GM23338 (cell line): ENCODE data around the gene TRPM2. TPM values are rescaled to one million over a fixed set of nuclear protein-coding genes. Genes with fewer than 3 reads are reported as not detected.

ENCODE experiments used
- ATAC-seq: fragments of 200-7000 bp; cut with Tn5 transposase; 3 replicates; pipeline ENCODE4 v1.9.1; 2020
- DNase-seq: peaks from one replicate; pipeline ENCODE4 v3.0.0-alpha.2; 2015; ENCODE audit warnings: low spot score
- H2AFZ ChIP-seq: fragments of 200-600 bp; sonication (generic); 2 replicates; pipeline ENCODE4 v1.8.0; 2016; ENCODE audit warnings: antibody characterized with exemption, mild to moderate bottlenecking, moderate library complexity
- H3F3A ChIP-seq: fragments of 200-600 bp; sonication (generic); replicated peaks from 2 replicates; pipeline ENCODE4 v1.8.0; 2017; ENCODE audit warnings: antibody characterized with exemption, mixed run types, low read depth
- H3K27ac ChIP-seq: fragments of 200-600 bp; sonication (generic); 2 replicates; pipeline ENCODE4 v1.6.1; 2016; ENCODE audit warnings: low read depth
- H3K27me3 ChIP-seq: fragments of 200-600 bp; sonication (generic); 2 replicates; pipeline ENCODE4 v1.8.0; 2016; ENCODE audit warnings: mild to moderate bottlenecking, mixed run types, moderate library complexity; ENCODE audit not compliant: insufficient read depth
- H3K36me3 ChIP-seq: fragments of 200-600 bp; sonication (generic); 2 replicates; pipeline ENCODE4 v1.8.0; 2016; ENCODE audit warnings: mild to moderate bottlenecking; ENCODE audit not compliant: insufficient read depth
- H3K4me1 ChIP-seq: fragments of 200-600 bp; sonication (generic); 2 replicates; pipeline ENCODE4 v1.8.0; 2016; ENCODE audit warnings: mild to moderate bottlenecking, moderate library complexity; ENCODE audit not compliant: insufficient read depth
- H3K4me2 ChIP-seq: fragments of 200-600 bp; sonication (generic); 2 replicates; pipeline ENCODE4 v1.7.1; 2017; ENCODE audit warnings: mixed run types
- H3K4me3 ChIP-seq: fragments of 200-600 bp; sonication (generic); 2 replicates; pipeline ENCODE4 v1.6.1; 2016; ENCODE audit warnings: mixed run types
- H3K79me2 ChIP-seq: fragments of 200-600 bp; sonication (generic); replicated peaks from 2 replicates; pipeline ENCODE4 v1.8.0; 2017; ENCODE audit warnings: mild to moderate bottlenecking; ENCODE audit not compliant: insufficient read depth
- H3K9me2 ChIP-seq: fragments of 200-600 bp; sonication (generic); 2 replicates; pipeline ENCODE4 v1.8.0; 2017; ENCODE audit not compliant: insufficient read depth
- H4K20me1 ChIP-seq: fragments of 200-600 bp; sonication (generic); replicated peaks from 2 replicates; pipeline ENCODE4 v1.8.0; 2017; ENCODE audit warnings: mild to moderate bottlenecking; ENCODE audit not compliant: insufficient read depth
- H3K27ac Mint-ChIP-seq: 2 replicates; pipeline ENCODE4 v1.8.0; 2020; ENCODE audit warnings: inconsistent platforms, mild to moderate bottlenecking, moderate library complexity, mixed read lengths
- H3K27me3 Mint-ChIP-seq: 3 replicates; pipeline ENCODE4 v1.8.0; 2022; ENCODE audit warnings: low read depth, mild to moderate bottlenecking, moderate library complexity, mixed read lengths, inconsistent platforms; ENCODE audit not compliant: insufficient read depth, poor library complexity
- H3K36me3 Mint-ChIP-seq: 3 replicates; pipeline ENCODE4 v1.8.0; 2021; ENCODE audit warnings: low read depth, mild to moderate bottlenecking, inconsistent platforms, moderate library complexity, mixed read lengths
- H3K4me1 Mint-ChIP-seq: 3 replicates; pipeline ENCODE4 v1.8.0; 2020; ENCODE audit warnings: mild to moderate bottlenecking, inconsistent platforms, mixed read lengths
- H3K4me3 Mint-ChIP-seq: 3 replicates; pipeline ENCODE4 v1.8.0; 2021; ENCODE audit warnings: moderate library complexity, mild to moderate bottlenecking, inconsistent platforms, mixed read lengths
- H3K9me3 Mint-ChIP-seq: 3 replicates; pipeline ENCODE4 v1.8.0; 2020; ENCODE audit warnings: moderate library complexity, mild to moderate bottlenecking, inconsistent platforms, mixed read lengths
- CREB1 ChIP-seq: fragments of 250-450 bp; sonication (Bioruptor Pico); IDR thresholded peaks from 2 replicates; pipeline ENCODE4 v1.5.0; 2020; ENCODE audit warnings: low read depth, mild to moderate bottlenecking, moderate library complexity
- EZH2 ChIP-seq: fragments of 200-600 bp; sonication (generic); IDR thresholded peaks from one replicate; pipeline ENCODE4 v1.8.0; 2017; ENCODE audit warnings: antibody characterized with exemption, mild to moderate bottlenecking, low read depth; ENCODE audit not compliant: unreplicated experiment
- EZH2phosphoT487 ChIP-seq: fragments of 200-600 bp; sonication (generic); IDR thresholded peaks from one replicate; pipeline ENCODE4 v1.8.1; 2018; ENCODE audit warnings: antibody characterized with exemption; ENCODE audit not compliant: unreplicated experiment
- JUNB ChIP-seq: IDR thresholded peaks from one replicate; pipeline ENCODE4 v1.6.1; 2016; ENCODE audit warnings: antibody characterized with exemption; ENCODE audit not compliant: unreplicated experiment
- NANOG ChIP-seq: IDR thresholded peaks from 2 replicates; pipeline ENCODE4 v1.6.1; 2016; ENCODE audit warnings: antibody characterized with exemption, borderline replicate concordance
- POLR2AphosphoS5 ChIP-seq: IDR thresholded peaks from 2 replicates; pipeline ENCODE4 v1.6.1; 2016; ENCODE audit warnings: antibody characterized with exemption, low read depth
- STAT1 ChIP-seq: IDR thresholded peaks from one replicate; pipeline ENCODE4 v1.6.1; 2016; ENCODE audit warnings: antibody characterized with exemption; ENCODE audit not compliant: unreplicated experiment
- ZNF114 ChIP-seq: fragments of 250-450 bp; sonication (Bioruptor Pico); IDR thresholded peaks from 2 replicates; pipeline ENCODE4 v1.5.0; 2020; ENCODE audit warnings: mild to moderate bottlenecking, moderate library complexity
- ZNF331 ChIP-seq: fragments of 250-450 bp; sonication (Bioruptor Pico); IDR thresholded peaks from 2 replicates; pipeline ENCODE4 v1.5.0; 2020; ENCODE audit warnings: low read depth, mild to moderate bottlenecking, moderate library complexity
- polyA plus RNA-seq: library from polyadenylated mRNA; unstranded; fragments of >200 nt; fragmentation: Nextera tagmentation; extraction: Ambion mirVana; gene quantifications from 2 replicates; pipeline ENCODE4 v1.2.1, GENCODE V29; 2016
- total RNA-seq: library from RNA; depleted of rRNA; stranded (reverse); fragments of >200 nt; shearing (Covaris generic); gene quantifications from 2 replicates; pipeline ENCODE4 v1.2.3, GENCODE V29; 2014
- TF ChIP-seq, protein P1 (sequence below): fragments of 250-450 bp; sonication (Bioruptor Pico); IDR thresholded peaks from 2 replicates; pipeline ENCODE4 v1.5.0; 2020; ENCODE audit warnings: mild to moderate bottlenecking, moderate library complexity
- TF ChIP-seq, protein P2 (sequence below): IDR thresholded peaks from one replicate; pipeline ENCODE4 v1.6.1; 2018; ENCODE audit warnings: antibody characterized with exemption; ENCODE audit not compliant: unreplicated experiment
- TF ChIP-seq, protein P3 (sequence below), 2 experiments: fragments of 200-600 bp in 1 of 2; sonication (generic) in 1 of 2; conservative IDR thresholded peaks; 2 replicates each; pipeline versions ENCODE4 v1.5.1 to v1.6.1; 2016 to 2017; ENCODE audit warnings: antibody characterized with exemption in 2 of 2, low read depth in 2 of 2, mild to moderate bottlenecking in 2 of 2, moderate library complexity in 1 of 2
- TF ChIP-seq, protein P4 (sequence below): IDR thresholded peaks from 2 replicates; pipeline ENCODE4 v1.6.1; 2016; ENCODE audit warnings: antibody characterized with exemption

The TRPM2 gene
- total and polyA plus RNA-seq, 2 experiments from 2014 or later = 0.53 to 0.83 TPM

DNA sequence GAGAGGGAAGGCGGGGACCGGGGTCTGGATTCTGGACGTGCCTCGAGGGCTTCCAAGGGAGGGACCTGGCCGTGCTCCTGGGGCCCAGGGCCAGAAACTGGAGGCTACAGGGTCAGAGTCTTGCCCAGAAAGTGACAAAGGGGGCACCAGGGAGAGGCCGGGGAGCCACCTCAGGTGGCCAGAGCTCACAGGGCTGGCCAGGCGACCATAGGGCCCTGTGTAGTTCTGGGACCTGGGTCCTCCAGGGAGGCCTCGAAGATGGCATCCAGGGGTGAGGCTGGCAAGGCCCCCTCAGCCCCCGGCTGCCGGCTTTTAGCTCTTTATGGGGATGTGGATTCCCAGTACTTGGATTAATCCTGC is 87.6 kb downstream of the TRPM2 start (continued):
- TF ChIP-seq, protein P1, sequence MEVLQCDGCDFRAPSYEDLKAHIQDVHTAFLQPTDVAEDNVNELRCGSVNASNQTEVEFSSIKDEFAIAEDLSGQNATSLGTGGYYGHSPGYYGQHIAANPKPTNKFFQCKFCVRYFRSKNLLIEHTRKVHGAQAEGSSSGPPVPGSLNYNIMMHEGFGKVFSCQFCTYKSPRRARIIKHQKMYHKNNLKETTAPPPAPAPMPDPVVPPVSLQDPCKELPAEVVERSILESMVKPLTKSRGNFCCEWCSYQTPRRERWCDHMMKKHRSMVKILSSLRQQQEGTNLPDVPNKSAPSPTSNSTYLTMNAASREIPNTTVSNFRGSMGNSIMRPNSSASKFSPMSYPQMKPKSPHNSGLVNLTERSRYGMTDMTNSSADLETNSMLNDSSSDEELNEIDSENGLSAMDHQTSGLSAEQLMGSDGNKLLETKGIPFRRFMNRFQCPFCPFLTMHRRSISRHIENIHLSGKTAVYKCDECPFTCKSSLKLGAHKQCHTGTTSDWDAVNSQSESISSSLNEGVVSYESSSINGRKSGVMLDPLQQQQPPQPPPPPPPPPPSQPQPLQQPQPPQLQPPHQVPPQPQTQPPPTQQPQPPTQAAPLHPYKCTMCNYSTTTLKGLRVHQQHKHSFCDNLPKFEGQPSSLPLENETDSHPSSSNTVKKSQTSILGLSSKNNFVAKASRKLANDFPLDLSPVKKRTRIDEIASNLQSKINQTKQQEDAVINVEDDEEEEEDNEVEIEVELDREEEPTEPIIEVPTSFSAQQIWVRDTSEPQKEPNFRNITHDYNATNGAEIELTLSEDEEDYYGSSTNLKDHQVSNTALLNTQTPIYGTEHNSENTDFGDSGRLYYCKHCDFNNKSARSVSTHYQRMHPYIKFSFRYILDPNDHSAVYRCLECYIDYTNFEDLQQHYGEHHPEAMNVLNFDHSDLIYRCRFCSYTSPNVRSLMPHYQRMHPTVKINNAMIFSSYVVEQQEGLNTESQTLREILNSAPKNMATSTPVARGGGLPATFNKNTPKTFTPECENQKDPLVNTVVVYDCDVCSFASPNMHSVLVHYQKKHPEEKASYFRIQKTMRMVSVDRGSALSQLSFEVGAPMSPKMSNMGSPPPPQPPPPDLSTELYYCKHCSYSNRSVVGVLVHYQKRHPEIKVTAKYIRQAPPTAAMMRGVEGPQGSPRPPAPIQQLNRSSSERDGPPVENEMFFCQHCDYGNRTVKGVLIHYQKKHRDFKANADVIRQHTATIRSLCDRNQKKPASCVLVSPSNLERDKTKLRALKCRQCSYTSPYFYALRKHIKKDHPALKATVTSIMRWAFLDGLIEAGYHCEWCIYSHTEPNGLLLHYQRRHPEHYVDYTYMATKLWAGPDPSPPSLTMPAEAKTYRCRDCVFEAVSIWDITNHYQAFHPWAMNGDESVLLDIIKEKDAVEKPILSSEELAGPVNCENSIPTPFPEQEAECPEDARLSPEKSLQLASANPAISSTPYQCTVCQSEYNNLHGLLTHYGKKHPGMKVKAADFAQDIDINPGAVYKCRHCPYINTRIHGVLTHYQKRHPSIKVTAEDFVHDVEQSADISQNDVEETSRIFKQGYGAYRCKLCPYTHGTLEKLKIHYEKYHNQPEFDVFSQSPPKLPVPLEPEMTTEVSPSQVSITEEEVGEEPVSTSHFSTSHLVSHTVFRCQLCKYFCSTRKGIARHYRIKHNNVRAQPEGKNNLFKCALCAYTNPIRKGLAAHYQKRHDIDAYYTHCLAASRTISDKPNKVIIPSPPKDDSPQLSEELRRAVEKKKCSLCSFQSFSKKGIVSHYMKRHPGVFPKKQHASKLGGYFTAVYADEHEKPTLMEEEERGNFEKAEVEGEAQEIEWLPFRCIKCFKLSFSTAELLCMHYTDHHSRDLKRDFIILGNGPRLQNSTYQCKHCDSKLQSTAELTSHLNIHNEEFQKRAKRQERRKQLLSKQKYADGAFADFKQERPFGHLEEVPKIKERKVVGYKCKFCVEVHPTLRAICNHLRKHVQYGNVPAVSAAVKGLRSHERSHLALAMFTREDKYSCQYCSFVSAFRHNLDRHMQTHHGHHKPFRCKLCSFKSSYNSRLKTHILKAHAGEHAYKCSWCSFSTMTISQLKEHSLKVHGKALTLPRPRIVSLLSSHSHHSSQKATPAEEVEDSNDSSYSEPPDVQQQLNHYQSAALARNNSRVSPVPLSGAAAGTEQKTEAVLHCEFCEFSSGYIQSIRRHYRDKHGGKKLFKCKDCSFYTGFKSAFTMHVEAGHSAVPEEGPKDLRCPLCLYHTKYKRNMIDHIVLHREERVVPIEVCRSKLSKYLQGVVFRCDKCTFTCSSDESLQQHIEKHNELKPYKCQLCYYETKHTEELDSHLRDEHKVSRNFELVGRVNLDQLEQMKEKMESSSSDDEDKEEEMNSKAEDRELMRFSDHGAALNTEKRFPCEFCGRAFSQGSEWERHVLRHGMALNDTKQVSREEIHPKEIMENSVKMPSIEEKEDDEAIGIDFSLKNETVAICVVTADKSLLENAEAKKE (CRISPR knock-in tag) = no peak
- TF ChIP-seq NANOG = no peak

DNA sequence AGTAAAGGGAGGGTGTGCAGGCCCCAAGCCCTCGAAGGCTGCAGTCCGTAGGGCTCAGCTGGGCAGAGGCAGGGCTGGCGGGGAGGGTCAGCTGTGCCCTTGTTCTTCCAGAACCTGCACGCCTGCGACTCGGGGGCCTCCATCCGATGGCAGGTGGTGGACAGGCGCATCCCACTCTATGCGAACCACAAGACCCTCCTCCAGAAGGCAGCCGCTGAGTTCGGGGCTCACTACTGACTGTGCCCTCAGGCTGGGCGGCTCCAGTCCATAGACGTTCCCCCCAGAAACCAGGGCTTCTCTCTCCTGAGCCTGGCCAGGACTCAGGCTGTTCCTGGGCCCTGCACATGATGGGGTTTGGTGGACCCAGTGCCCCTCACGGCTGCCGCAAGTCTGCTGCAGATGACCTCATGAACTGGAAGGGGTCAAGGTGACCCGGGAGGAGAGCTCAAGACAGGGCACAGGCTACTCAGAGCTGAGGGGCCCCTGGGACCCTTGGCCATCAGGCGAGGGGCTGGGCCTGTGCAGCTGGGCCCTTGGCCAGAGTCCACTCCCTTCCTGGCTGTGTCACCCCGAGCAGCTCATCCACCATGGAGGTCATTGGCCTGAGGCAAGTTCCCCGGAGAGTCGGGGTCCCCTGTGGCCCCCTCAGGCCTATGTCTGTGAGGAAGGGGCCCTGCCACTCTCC is 88.3 kb downstream of the TRPM2 start:
- no peak for DNase-seq
- Histone ChIP-seq H3K9me2 (no peaks in the 10 kb centered on the region), H2AFZ (no peak overlapping the region), H3K36me3 (no peaks in the 10 kb centered on the region), H3K4me1 (no peaks in the 10 kb centered on the region), H3K27me3 (no peaks in the 10 kb centered on the region), H3F3A (no peaks in the 10 kb centered on the region), H3K79me2 (no peaks in the 10 kb centered on the region), H3K27ac (no peak overlapping the region), H3K4me3 (no peak overlapping the region), H4K20me1 (no peaks in the 10 kb centered on the region), H3K4me2 (no peak overlapping the region)
- ATAC-seq = no peak
- H3K27ac Mint-ChIP-seq = no peak overlapping the region
- no peaks in the 10 kb centered on the region for H3K36me3 Mint-ChIP-seq
- H3K4me1 Mint-ChIP-seq = no peaks in the 10 kb centered on the region
- peaks cover 9% of the 10 kb centered on the region for H3K27me3 Mint-ChIP-seq
- no peak overlapping the region for H3K4me3 Mint-ChIP-seq
- H3K9me3 Mint-ChIP-seq = no peaks in the 10 kb centered on the region
- TF ChIP-seq, protein P2, sequence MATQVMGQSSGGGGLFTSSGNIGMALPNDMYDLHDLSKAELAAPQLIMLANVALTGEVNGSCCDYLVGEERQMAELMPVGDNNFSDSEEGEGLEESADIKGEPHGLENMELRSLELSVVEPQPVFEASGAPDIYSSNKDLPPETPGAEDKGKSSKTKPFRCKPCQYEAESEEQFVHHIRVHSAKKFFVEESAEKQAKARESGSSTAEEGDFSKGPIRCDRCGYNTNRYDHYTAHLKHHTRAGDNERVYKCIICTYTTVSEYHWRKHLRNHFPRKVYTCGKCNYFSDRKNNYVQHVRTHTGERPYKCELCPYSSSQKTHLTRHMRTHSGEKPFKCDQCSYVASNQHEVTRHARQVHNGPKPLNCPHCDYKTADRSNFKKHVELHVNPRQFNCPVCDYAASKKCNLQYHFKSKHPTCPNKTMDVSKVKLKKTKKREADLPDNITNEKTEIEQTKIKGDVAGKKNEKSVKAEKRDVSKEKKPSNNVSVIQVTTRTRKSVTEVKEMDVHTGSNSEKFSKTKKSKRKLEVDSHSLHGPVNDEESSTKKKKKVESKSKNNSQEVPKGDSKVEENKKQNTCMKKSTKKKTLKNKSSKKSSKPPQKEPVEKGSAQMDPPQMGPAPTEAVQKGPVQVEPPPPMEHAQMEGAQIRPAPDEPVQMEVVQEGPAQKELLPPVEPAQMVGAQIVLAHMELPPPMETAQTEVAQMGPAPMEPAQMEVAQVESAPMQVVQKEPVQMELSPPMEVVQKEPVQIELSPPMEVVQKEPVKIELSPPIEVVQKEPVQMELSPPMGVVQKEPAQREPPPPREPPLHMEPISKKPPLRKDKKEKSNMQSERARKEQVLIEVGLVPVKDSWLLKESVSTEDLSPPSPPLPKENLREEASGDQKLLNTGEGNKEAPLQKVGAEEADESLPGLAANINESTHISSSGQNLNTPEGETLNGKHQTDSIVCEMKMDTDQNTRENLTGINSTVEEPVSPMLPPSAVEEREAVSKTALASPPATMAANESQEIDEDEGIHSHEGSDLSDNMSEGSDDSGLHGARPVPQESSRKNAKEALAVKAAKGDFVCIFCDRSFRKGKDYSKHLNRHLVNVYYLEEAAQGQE = no peak
- TF ChIP-seq ZNF331 (CRISPR knock-in tag) = no peak
- TF ChIP-seq, protein P3, sequence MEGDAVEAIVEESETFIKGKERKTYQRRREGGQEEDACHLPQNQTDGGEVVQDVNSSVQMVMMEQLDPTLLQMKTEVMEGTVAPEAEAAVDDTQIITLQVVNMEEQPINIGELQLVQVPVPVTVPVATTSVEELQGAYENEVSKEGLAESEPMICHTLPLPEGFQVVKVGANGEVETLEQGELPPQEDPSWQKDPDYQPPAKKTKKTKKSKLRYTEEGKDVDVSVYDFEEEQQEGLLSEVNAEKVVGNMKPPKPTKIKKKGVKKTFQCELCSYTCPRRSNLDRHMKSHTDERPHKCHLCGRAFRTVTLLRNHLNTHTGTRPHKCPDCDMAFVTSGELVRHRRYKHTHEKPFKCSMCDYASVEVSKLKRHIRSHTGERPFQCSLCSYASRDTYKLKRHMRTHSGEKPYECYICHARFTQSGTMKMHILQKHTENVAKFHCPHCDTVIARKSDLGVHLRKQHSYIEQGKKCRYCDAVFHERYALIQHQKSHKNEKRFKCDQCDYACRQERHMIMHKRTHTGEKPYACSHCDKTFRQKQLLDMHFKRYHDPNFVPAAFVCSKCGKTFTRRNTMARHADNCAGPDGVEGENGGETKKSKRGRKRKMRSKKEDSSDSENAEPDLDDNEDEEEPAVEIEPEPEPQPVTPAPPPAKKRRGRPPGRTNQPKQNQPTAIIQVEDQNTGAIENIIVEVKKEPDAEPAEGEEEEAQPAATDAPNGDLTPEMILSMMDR (conservative IDR thresholded peaks at IDR 0.05; ENCODE audit: low read depth in 2 of 2) = no peak
- TF ChIP-seq EZH2phosphoT487 = no peak
- no peak for TF ChIP-seq EZH2
- TF ChIP-seq CREB1 = no peak
- no peak for TF ChIP-seq STAT1
- no peak for TF ChIP-seq NANOG
- no peak for TF ChIP-seq POLR2AphosphoS5
- TF ChIP-seq, protein P4, sequence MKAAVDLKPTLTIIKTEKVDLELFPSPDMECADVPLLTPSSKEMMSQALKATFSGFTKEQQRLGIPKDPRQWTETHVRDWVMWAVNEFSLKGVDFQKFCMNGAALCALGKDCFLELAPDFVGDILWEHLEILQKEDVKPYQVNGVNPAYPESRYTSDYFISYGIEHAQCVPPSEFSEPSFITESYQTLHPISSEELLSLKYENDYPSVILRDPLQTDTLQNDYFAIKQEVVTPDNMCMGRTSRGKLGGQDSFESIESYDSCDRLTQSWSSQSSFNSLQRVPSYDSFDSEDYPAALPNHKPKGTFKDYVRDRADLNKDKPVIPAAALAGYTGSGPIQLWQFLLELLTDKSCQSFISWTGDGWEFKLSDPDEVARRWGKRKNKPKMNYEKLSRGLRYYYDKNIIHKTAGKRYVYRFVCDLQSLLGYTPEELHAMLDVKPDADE = no peak
- no peak for TF ChIP-seq ZNF114 (CRISPR knock-in tag)
- TF ChIP-seq JUNB = no peak
